ENCODE results near the gene USP12. TPM values are rescaled to one million over a fixed set of nuclear protein-coding genes. Genes with fewer than 3 reads are reported as not detected.

Gene USP12
- total RNA-seq, 1 donor from 2014 or later: 30.5 TPM

GRCh38 chr13:27151798-27152599 lies 19.6 kb downstream of the USP12 start:
- Mint-ChIP-seq H3K4me3 (ENCODE audit: unreplicated experiment) (no peak overlapping the region), H3K27me3 (ENCODE audit: low read depth, unreplicated experiment) (no peaks in the 10 kb centered on the region), H3K9me3 (ENCODE audit: unreplicated experiment) (no peaks in the 10 kb centered on the region), H3K36me3 (ENCODE audit: low read depth, unreplicated experiment) (peaks cover 3% of the 10 kb centered on the region), H3K27ac (ENCODE audit: unreplicated experiment) (no peak overlapping the region), H3K4me1 (ENCODE audit: low read depth, unreplicated experiment) (peaks cover 13% of the 10 kb centered on the region)
- Histone ChIP-seq H3K4me1 (ENCODE audit: insufficient read depth, low read length) (no peaks in the 10 kb centered on the region), H3K9ac (ENCODE audit: low read length) (no peak overlapping the region), H2AFZ (ENCODE audit: low read depth, low read length) (no peak overlapping the region), H3K27ac (ENCODE audit: low read depth, low read length) (no peak overlapping the region), H4K20me1 (ENCODE audit: insufficient read depth, low read length) (peaks cover 80% of the 10 kb centered on the region), H3K4me2 (ENCODE audit: low read length) (peak overlapping the region; percentile 8), H3K27me3 (ENCODE audit: insufficient read depth, low read length) (no peaks in the 10 kb centered on the region), H3K4me3 (ENCODE audit: insufficient read depth, low read depth, low read length) (no peak overlapping the region), H3K36me3 (ENCODE audit: insufficient read depth, low read length) (no peaks in the 10 kb centered on the region), H3K79me2 (ENCODE audit: insufficient read depth, low read length) (peaks cover 94% of the 10 kb centered on the region), H3K9me3 (ENCODE audit: insufficient read depth, low read depth, low read length) (no peaks in the 10 kb centered on the region)
- DNase-seq (ENCODE audit: low read depth) (peak; percentile 71), FAIRE-seq (peak; percentile 73)
- TF ChIP-seq CTCF (IDR thresholded peaks at IDR 0.05; ENCODE audit: insufficient read depth, low read depth, low read length): no peak
- no peak for TF ChIP-seq EZH2 (IDR thresholded peaks at IDR 0.05; ENCODE audit: insufficient read depth, low read length)

GRCh38 chr13:27149702-27150101 lies 21.9 kb downstream of the USP12 start:
- no peak overlapping the region for H3K4me3 Mint-ChIP-seq (ENCODE audit: unreplicated experiment)
- peaks cover 87% of the 10 kb centered on the region for H4K20me1 ChIP-seq (ENCODE audit: insufficient read depth, low read length)
- peaks cover 96% of the 10 kb centered on the region for H3K79me2 ChIP-seq (ENCODE audit: insufficient read depth, low read length)
- no peaks in the 10 kb centered on the region for H3K9me3 ChIP-seq (ENCODE audit: insufficient read depth, low read depth, low read length)
- no peaks in the 10 kb centered on the region for H3K36me3 ChIP-seq (ENCODE audit: insufficient read depth, low read length)
- no peak overlapping the region for H3K4me2 ChIP-seq (ENCODE audit: low read length)
- TF ChIP-seq CTCF (IDR thresholded peaks at IDR 0.05; ENCODE audit: insufficient read depth, low read depth, low read length): no peak
- no peak for TF ChIP-seq EZH2 (IDR thresholded peaks at IDR 0.05; ENCODE audit: insufficient read depth, low read length)
- no peak for FAIRE-seq
- H3K27ac ChIP-seq (ENCODE audit: low read depth, low read length): no peak overlapping the region
- H3K4me1 Mint-ChIP-seq (ENCODE audit: low read depth, unreplicated experiment): peaks cover 18% of the 10 kb centered on the region
- no peak overlapping the region for H3K4me3 ChIP-seq (ENCODE audit: insufficient read depth, low read depth, low read length)
- no peaks in the 10 kb centered on the region for H3K27me3 Mint-ChIP-seq (ENCODE audit: low read depth, unreplicated experiment)
- no peak overlapping the region for H3K27ac Mint-ChIP-seq (ENCODE audit: unreplicated experiment)
- DNase-seq (ENCODE audit: low read depth): no peak
- no peaks in the 10 kb centered on the region for H3K4me1 ChIP-seq (ENCODE audit: insufficient read depth, low read length)
- no peak overlapping the region for H3K9ac ChIP-seq (ENCODE audit: low read length)
- H3K27me3 ChIP-seq (ENCODE audit: insufficient read depth, low read length): no peaks in the 10 kb centered on the region
- H2AFZ ChIP-seq (ENCODE audit: low read depth, low read length): no peak overlapping the region
- no peaks in the 10 kb centered on the region for H3K9me3 Mint-ChIP-seq (ENCODE audit: unreplicated experiment)
- H3K36me3 Mint-ChIP-seq (ENCODE audit: low read depth, unreplicated experiment): no peaks in the 10 kb centered on the region

- no peaks in the 10 kb centered on the region for H3K27me3 ChIP-seq (ENCODE audit: insufficient read depth, low read length)
- H4K20me1 ChIP-seq (ENCODE audit: insufficient read depth, low read length): peaks cover 85% of the 10 kb centered on the region
- H2AFZ ChIP-seq (ENCODE audit: low read depth, low read length): no peak overlapping the region
- no peaks in the 10 kb centered on the region for H3K36me3 ChIP-seq (ENCODE audit: insufficient read depth, low read length)
- no peaks in the 10 kb centered on the region for H3K9me3 ChIP-seq (ENCODE audit: insufficient read depth, low read depth, low read length)
- no peak for TF ChIP-seq CTCF (IDR thresholded peaks at IDR 0.05; ENCODE audit: insufficient read depth, low read depth, low read length)
- TF ChIP-seq EZH2 (IDR thresholded peaks at IDR 0.05; ENCODE audit: insufficient read depth, low read length): no peak
- peaks cover 96% of the 10 kb centered on the region for H3K79me2 ChIP-seq (ENCODE audit: insufficient read depth, low read length)
- Mint-ChIP-seq H3K27ac (ENCODE audit: unreplicated experiment) (no peak overlapping the region), H3K4me1 (ENCODE audit: low read depth, unreplicated experiment) (peaks cover 18% of the 10 kb centered on the region), H3K36me3 (ENCODE audit: low read depth, unreplicated experiment) (no peaks in the 10 kb centered on the region), H3K9me3 (ENCODE audit: unreplicated experiment) (no peaks in the 10 kb centered on the region), H3K27me3 (ENCODE audit: low read depth, unreplicated experiment) (no peaks in the 10 kb centered on the region), H3K4me3 (ENCODE audit: unreplicated experiment) (no peak overlapping the region)
- no peak overlapping the region for H3K4me3 ChIP-seq (ENCODE audit: insufficient read depth, low read depth, low read length)
- H3K27ac ChIP-seq (ENCODE audit: low read depth, low read length): no peak overlapping the region
- H3K9ac ChIP-seq (ENCODE audit: low read length): no peak overlapping the region
- no peaks in the 10 kb centered on the region for H3K4me1 ChIP-seq (ENCODE audit: insufficient read depth, low read length)
- FAIRE-seq: no peak
- no peak for DNase-seq (ENCODE audit: low read depth)
- no peak overlapping the region for H3K4me2 ChIP-seq (ENCODE audit: low read length)
Measured at GRCh38 chr13:27148900-27149299, 22.7 kb downstream of the USP12 start.

All from astrocyte (in vitro differentiated cells and primary cell).